PC-9 (cell line): ENCODE results near the gene ZNF98. TPM values are rescaled to one million over a fixed set of nuclear protein-coding genes. Genes with fewer than 3 reads are reported as not detected.
A peak's percentile ranks its signal among the peaks of the same experiment; 100 is the strongest.

Experiments
- Bru-seq: library from RNA; stranded (reverse); fragments of 400-500 nt; gene quantifications from one replicate; lab custom pipeline; 2021; lab: Mats Ljungman, UMichigan
- BruChase-seq, 2 experiments: library from RNA; stranded (reverse); fragments of 400-500 nt; gene quantifications; one replicate each; lab custom pipeline; 2021; lab: Mats Ljungman, UMichigan
- BruUV-seq: library from RNA; stranded (reverse); fragments of 400-500 nt; replicated peaks from 2 replicates; lab custom pipeline; 2021; lab: Mats Ljungman, UMichigan
- CTCF ChIA-PET: fragments of 300-600 bp; sonication (Branson Sonifier 250); formaldehyde crosslinking; loops from one replicate; lab custom pipeline; 2022; ENCODE audit warnings: antibody characterized with exemption; lab: Charles Lee
- POLR2A ChIA-PET: fragments of 300-600 bp; sonication (Branson Sonifier 250); formaldehyde crosslinking; loops from one replicate; lab custom pipeline; 2022; ENCODE audit warnings: antibody characterized with exemption; ENCODE audit not compliant: unreplicated experiment; lab: Charles Lee
- DNase-seq, 2 experiments: peaks; one replicate each; pipeline versions ENCODE4 v3.0.0 to v3.0.0-alpha.2; 2015 to 2022; ENCODE audit warnings: mixed read lengths in 1 of 2
- H2AFZ ChIP-seq: fragments of 200-600 bp; sonication (generic); 2 replicates; pipeline ENCODE4 v1.8.1; 2017; ENCODE audit warnings: antibody characterized with exemption
- H3F3A ChIP-seq: fragments of 200-600 bp; sonication (generic); 2 replicates; pipeline ENCODE4 v1.8.1; 2017; ENCODE audit warnings: antibody characterized with exemption, mild to moderate bottlenecking, low read depth; ENCODE audit not compliant: insufficient read depth
- H3K27ac ChIP-seq: fragments of 200-600 bp; sonication (generic); 2 replicates; pipeline ENCODE4 v1.6.1; 2016; ENCODE audit warnings: mixed run types
- H3K27me3 ChIP-seq: fragments of 200-600 bp; sonication (generic); 2 replicates; pipeline ENCODE4 v1.6.1; 2016; ENCODE audit warnings: low read depth, mixed run types; ENCODE audit not compliant: insufficient read depth
- H3K36me3 ChIP-seq: fragments of 200-600 bp; sonication (generic); 2 replicates; pipeline ENCODE4 v1.6.1; 2016; ENCODE audit warnings: low read depth, mixed run types
- H3K4me1 ChIP-seq: fragments of 200-600 bp; sonication (generic); replicated peaks from 2 replicates; pipeline ENCODE4 v1.6.1; 2016; ENCODE audit warnings: mixed run types; ENCODE audit not compliant: insufficient read depth
- H3K4me2 ChIP-seq: fragments of 200-600 bp; sonication (generic); 2 replicates; pipeline ENCODE4 v1.6.1; 2017; ENCODE audit warnings: mixed run types
- H3K4me3 ChIP-seq: fragments of 200-600 bp; sonication (generic); 2 replicates; pipeline ENCODE4 v1.6.1; 2016; ENCODE audit warnings: mixed run types
- H3K79me2 ChIP-seq: fragments of 200-600 bp; sonication (generic); 2 replicates; pipeline ENCODE4 v1.6.1; 2017; ENCODE audit warnings: low read depth, mixed run types
- H3K9me2 ChIP-seq: fragments of 200-600 bp; sonication (generic); 2 replicates; pipeline ENCODE4 v1.8.1; 2017; ENCODE audit warnings: mild to moderate bottlenecking; ENCODE audit not compliant: insufficient read depth
- H3K9me3 ChIP-seq: fragments of 200-600 bp; sonication (generic); 2 replicates; pipeline ENCODE4 v1.8.1; 2016; ENCODE audit warnings: low read depth; ENCODE audit not compliant: insufficient read depth
- H4K20me1 ChIP-seq: fragments of 200-600 bp; sonication (generic); 2 replicates; pipeline ENCODE4 v1.8.1; 2017; ENCODE audit not compliant: insufficient read depth
- CTCF ChIP-seq: fragments of 200-600 bp; sonication (generic); conservative IDR thresholded peaks from 2 replicates; pipeline ENCODE4 v1.6.1; 2017; ENCODE audit warnings: mixed run types, antibody characterized with exemption, mild to moderate bottlenecking, moderate library complexity
- EZH2 ChIP-seq: fragments of 200-600 bp; sonication (generic); IDR thresholded peaks from 2 replicates; pipeline ENCODE4 v1.8.0; 2017; ENCODE audit warnings: antibody characterized with exemption, low read depth
- intact Hi-C: fragments of 100-400 bp; cut with micrococcal nuclease; formaldehyde crosslinking; loops from one replicate; pipeline ENCODE4 v1.10.0; 2022; ENCODE audit not compliant: unreplicated experiment
- long read RNA-seq: library from polyadenylated mRNA; stranded (forward); transcript quantifications from one replicate; pipeline ENCODE4 v2.0.0, GENCODE V29; 2022
- total RNA-seq: library from RNA; stranded (reverse); gene quantifications from 2 replicates; pipeline ENCODE4 v1.2.3, GENCODE V29; 2021

The ZNF98 gene
- total RNA-seq (0.92 and 1.9 TPM in 2 replicates), Bru-seq, nascent RNA (percentile 41 among the genes with signal in this experiment), BruChase-seq, experiment 1, labeled RNA remaining after a 2-hour chase (percentile 42 among the genes with signal in this experiment), BruChase-seq, experiment 2, labeled RNA remaining after a 6-hour chase (percentile 30 among the genes with signal in this experiment)
- long read RNA-seq, result 0 reads

DNA sequence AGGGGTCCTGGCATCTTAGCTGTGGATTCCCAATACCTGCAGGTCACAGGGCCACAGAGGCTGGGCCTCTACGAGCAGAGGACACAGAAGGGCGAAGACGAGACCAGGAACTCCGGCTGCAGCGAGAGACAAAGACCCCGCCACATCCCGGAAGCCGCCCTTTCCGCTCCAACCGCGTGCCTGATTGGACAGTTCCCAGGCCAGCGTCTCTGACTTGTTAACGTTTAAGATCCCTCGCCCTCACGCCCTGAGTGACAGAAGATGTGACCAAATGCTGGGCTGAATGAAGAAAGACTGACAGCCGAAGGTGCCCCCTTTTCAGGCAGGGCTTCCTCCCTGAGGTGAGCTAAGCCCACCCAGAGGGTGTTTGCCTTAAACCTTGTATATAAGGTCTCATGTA is at the start of gene ZNF98:
TSS of gene ZNF98 (minus strand) at position 136 of the 400 bp plus-strand sequence. CDS start at position 14, 122 bp downstream.
- no peak within 1 kb of the TSS for H2AFZ ChIP-seq
- intact Hi-C loops, result no loop called here
- no peak within 1 kb of the TSS for H3K27ac ChIP-seq
- no peaks in the 10 kb centered on the region for H3K9me3 ChIP-seq
- H3K27me3 ChIP-seq, result no peaks in the 10 kb centered on the region
- no peaks in the 10 kb centered on the region for H3K79me2 ChIP-seq
- H3K9me2 ChIP-seq, result no peaks in the 10 kb centered on the region
- H3K4me3 ChIP-seq, result no peak within 1 kb of the TSS
- ChIA-PET CTCF (no interaction called here), POLR2A (no interaction called here)
- H3K4me1 ChIP-seq, result no peaks in the 10 kb centered on the region
- no TSS peak for BruUV-seq
- H4K20me1 ChIP-seq, result no peaks in the 10 kb centered on the region
- H3F3A ChIP-seq, result no peaks in the 10 kb centered on the region
- no peak for TF ChIP-seq CTCF
- no peak for TF ChIP-seq EZH2
- DNase-seq, result peak in 1 of 2 experiments; percentile 28
- H3K36me3 ChIP-seq, result no peaks in the 10 kb centered on the region
- H3K4me2 ChIP-seq, result no peak within 1 kb of the TSS

DNA sequence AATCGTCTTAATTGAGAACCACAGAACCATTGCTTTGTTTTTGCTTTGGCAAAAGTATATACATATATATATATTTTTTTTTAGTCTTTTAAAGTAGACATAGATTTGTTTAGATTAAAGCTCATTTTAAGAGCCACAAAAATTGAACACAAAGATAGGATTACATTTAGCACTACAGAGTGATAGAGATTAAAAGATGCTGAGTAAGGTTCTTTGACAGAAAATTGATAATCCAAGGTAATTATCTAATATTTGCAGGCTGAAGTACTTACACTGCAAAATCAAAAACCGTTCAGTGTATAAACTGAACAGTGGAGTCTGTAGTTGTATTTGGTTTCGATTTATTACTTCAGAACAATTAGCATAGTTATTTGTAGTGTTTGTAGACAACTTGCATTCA is 24.5 kb upstream of the ZNF98 start:
- Histone ChIP-seq H3K4me2 (no peak overlapping the region), H2AFZ (no peak overlapping the region), H4K20me1 (no peaks in the 10 kb centered on the region), H3F3A (no peaks in the 10 kb centered on the region), H3K79me2 (no peaks in the 10 kb centered on the region), H3K36me3 (no peaks in the 10 kb centered on the region), H3K4me1 (no peaks in the 10 kb centered on the region), H3K27ac (no peak overlapping the region), H3K9me3 (peaks cover 16% of the 10 kb centered on the region), H3K27me3 (no peaks in the 10 kb centered on the region), H3K4me3 (no peak overlapping the region), H3K9me2 (no peaks in the 10 kb centered on the region)
- TF ChIP-seq CTCF, result no peak
- TF ChIP-seq EZH2, result no peak
- intact Hi-C loops, result no loop called here
- CTCF ChIA-PET, result no interaction called here
- DNase-seq, result no peak
- POLR2A ChIA-PET, result no interaction called here
- no TSS peak for BruUV-seq

GRCh38 chr19:22438011-22438410 is 15.9 kb upstream of the ZNF98 start:
- Histone ChIP-seq H4K20me1 (no peaks in the 10 kb centered on the region), H3K36me3 (no peaks in the 10 kb centered on the region), H3K4me3 (no peak overlapping the region), H3K79me2 (no peaks in the 10 kb centered on the region), H2AFZ (no peak overlapping the region), H3K27me3 (no peaks in the 10 kb centered on the region), H3K4me1 (no peaks in the 10 kb centered on the region), H3K4me2 (no peak overlapping the region), H3K9me2 (no peaks in the 10 kb centered on the region; the same call in 1 of the 2 replicates), H3K27ac (no peak overlapping the region), H3F3A (no peaks in the 10 kb centered on the region), H3K9me3 (peaks cover 12% of the 10 kb centered on the region; the same call in 1 of the 2 replicates)
- DNase-seq, result no peak
- CTCF ChIA-PET, result no interaction called here
- TF ChIP-seq EZH2, result no peak
- TF ChIP-seq CTCF, result no peak
- no TSS peak for BruUV-seq
- intact Hi-C loops, result no loop called here
- POLR2A ChIA-PET, result no interaction called here
